ENCODE results near the gene TAOK2.

GRCh38 chr16:29959293-29959692 lies 14.4 kb upstream of the TAOK2 start:
- TF ChIP-seq, protein P1, sequence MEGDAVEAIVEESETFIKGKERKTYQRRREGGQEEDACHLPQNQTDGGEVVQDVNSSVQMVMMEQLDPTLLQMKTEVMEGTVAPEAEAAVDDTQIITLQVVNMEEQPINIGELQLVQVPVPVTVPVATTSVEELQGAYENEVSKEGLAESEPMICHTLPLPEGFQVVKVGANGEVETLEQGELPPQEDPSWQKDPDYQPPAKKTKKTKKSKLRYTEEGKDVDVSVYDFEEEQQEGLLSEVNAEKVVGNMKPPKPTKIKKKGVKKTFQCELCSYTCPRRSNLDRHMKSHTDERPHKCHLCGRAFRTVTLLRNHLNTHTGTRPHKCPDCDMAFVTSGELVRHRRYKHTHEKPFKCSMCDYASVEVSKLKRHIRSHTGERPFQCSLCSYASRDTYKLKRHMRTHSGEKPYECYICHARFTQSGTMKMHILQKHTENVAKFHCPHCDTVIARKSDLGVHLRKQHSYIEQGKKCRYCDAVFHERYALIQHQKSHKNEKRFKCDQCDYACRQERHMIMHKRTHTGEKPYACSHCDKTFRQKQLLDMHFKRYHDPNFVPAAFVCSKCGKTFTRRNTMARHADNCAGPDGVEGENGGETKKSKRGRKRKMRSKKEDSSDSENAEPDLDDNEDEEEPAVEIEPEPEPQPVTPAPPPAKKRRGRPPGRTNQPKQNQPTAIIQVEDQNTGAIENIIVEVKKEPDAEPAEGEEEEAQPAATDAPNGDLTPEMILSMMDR (IDR thresholded peaks at IDR 0.05; ENCODE audit: poor library complexity): no peak
- no peak for TF ChIP-seq EZH2 (IDR thresholded peaks at IDR 0.05; ENCODE audit: borderline replicate concordance)
- TF ChIP-seq EZH2phosphoT487 (IDR thresholded peaks at IDR 0.05; ENCODE audit: low read depth, severe bottlenecking, unreplicated experiment): no peak
